OCI-LY7 (cell line): Measurements from ENCODE around the gene IPO9.

Experiments used
- CTCF ChIP-seq: fragments of 200-600 bp; sonication (generic); conservative IDR thresholded peaks from 2 replicates; pipeline ENCODE4 v1.5.1; 2014; ENCODE audit warnings: mild to moderate bottlenecking, antibody characterized with exemption, low read length, moderate library complexity, mixed read lengths
- EZH2phosphoT487 ChIP-seq: fragments of 200-600 bp; sonication (generic); IDR thresholded peaks from 2 replicates; pipeline ENCODE4 v1.6.1; 2018; ENCODE audit warnings: low read depth, borderline replicate concordance, mild to moderate bottlenecking, mixed run types, antibody characterized with exemption, low read length, moderate library complexity, mixed read lengths

DNA sequence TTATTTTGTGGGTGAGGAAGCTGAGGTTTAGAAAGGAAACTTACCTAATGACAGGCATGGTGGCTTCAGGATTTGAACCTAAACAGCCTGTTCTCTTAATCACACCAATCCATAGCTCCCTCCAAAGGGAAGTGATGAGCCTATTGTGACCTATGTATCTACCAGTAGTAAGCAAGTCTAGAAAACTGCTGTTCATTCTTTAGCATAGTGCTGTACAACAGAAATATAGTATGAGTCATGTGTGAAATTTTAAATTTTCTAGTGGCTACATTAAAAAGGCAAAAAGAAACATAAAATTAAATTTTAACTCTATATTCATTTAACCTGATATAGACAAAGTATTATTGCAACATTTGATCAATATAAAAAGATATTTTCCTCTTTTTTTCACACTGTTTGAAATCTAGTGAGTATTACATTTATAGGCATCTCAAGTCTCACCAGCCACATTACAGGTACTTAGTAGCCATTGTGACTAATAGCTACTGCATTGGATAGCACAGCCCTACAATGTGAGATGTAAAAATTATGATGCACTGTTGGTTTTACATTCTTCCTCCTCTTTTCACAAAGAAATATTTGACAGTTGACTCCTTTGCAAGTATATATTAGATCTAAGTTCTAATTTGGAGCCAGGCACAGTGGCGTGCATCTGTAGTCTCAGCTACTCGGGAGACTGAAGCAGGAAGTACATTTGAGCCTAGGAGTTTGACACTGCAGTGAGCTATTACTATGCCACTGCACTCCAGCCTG lies 16.6 kb downstream of the IPO9 start:
- TF ChIP-seq CTCF (no peak), EZH2phosphoT487 (no peak)
